Stomach (tissue), 4 donors: Measurements from ENCODE around the gene OPRL1.

Experiments
- EP300 ChIP-seq: sonication (generic); formaldehyde crosslinking; IDR thresholded peaks from one replicate; pipeline ENCODE4 v1.6.1; 2017; ENCODE audit warnings: antibody characterized with exemption
- POLR2A ChIP-seq, 4 donors: fragments of 450-650 bp; IDR thresholded peaks; one replicate each; pipeline ENCODE4 v1.6.1; 2016; ENCODE audit warnings: antibody characterized with exemption in 4 of 4, control low read depth in 2 of 4, mild to moderate bottlenecking in 1 of 4, moderate library complexity in 1 of 4
- POLR2AphosphoS5 ChIP-seq, 3 donors: sonication (generic); formaldehyde crosslinking; IDR thresholded peaks; one replicate each; pipeline ENCODE4 v1.6.1; 2016; ENCODE audit warnings: antibody characterized with exemption in 3 of 3
- TF ChIP-seq, protein P1 (sequence below), 7 experiments: fragments of 450-650 bp in 4 of 7; fragments of 200-600 bp in 3 of 7; sonication (generic) in 3 of 7; IDR thresholded peaks; one replicate each; pipeline ENCODE4 v1.5.1; 2016 to 2019; ENCODE audit warnings: antibody characterized with exemption in 7 of 7, control low read depth in 2 of 7, mild to moderate bottlenecking in 1 of 7

DNA sequence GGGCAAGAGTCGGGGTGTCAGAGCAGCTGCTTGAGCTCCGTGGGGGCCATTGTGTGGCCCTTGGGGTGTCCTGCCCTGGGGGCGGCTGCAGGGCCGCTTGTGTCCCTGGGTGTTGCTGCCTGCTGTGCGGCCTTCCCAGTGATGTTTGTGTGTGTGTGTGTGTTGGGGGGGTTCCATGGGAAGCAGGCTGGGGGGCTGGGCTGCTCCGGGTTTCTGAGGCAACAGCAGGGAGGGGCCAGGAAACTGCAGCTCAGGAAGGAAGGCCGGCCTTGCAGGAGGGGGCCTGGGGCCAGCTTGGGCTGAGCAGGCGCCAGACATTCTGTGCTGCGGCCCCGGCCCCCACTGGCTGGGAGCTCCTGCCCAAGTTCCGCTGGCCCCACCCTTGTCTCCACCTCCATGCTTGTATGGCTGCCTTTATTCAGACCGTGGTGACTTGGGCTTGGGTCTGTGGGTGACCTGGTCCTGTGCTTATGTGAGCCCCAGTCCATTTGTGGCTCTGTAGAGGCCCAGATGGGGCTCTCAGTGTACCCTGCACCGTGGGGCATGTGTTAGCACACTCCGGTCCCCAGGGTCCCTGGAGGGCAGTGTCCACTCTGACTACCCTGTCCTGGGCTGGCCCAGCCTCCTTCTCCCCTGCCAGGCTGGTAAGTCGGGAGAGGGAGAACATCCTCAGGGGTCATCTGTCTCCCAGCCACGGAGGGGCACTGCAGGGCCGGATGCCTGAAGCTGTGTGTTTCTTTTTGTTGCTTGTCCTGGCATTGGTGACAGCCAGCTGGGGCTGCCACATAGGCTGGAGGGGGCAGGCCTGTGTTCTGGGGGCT is 25.8 kb upstream of the OPRL1 start:
- TF ChIP-seq, protein P1, sequence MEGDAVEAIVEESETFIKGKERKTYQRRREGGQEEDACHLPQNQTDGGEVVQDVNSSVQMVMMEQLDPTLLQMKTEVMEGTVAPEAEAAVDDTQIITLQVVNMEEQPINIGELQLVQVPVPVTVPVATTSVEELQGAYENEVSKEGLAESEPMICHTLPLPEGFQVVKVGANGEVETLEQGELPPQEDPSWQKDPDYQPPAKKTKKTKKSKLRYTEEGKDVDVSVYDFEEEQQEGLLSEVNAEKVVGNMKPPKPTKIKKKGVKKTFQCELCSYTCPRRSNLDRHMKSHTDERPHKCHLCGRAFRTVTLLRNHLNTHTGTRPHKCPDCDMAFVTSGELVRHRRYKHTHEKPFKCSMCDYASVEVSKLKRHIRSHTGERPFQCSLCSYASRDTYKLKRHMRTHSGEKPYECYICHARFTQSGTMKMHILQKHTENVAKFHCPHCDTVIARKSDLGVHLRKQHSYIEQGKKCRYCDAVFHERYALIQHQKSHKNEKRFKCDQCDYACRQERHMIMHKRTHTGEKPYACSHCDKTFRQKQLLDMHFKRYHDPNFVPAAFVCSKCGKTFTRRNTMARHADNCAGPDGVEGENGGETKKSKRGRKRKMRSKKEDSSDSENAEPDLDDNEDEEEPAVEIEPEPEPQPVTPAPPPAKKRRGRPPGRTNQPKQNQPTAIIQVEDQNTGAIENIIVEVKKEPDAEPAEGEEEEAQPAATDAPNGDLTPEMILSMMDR (IDR thresholded peaks at IDR 0.05), result no peak
- TF ChIP-seq POLR2AphosphoS5 (IDR thresholded peaks at IDR 0.05), result peak in 1 of 3 donors; percentile 9
- TF ChIP-seq EP300, result no peak
- no peak for TF ChIP-seq POLR2A (IDR thresholded peaks at IDR 0.05)
